Measurements from ENCODE around the gene GID8. TPM values are rescaled to one million over a fixed set of nuclear protein-coding genes. Genes with fewer than 3 reads are reported as not detected.

Gene GID8
- total and polyA plus RNA-seq, 2 experiments from 2014 or later = 41.8 to 106 TPM

DNA sequence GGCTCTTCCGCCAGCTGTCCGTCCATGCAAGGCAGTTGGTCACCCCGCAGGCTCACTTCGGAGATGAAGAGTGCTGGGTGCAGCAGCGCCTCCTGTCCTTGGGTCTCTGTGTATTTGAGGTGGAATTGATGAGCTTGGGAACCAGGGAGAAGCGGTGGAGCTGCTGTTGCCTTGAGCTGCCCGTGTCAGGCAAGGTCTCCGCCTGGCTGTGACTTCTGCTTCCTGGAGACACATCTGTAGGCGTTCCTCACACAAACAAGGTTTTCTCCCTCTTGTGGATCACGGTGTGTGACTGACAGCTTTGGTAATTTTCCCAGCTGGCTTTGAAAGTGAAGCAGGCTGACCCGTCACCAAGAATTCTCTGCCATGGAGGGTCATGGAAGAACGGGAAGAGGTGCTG is 12.0 kb downstream of the GID8 start:
- Mint-ChIP-seq H3K27ac (peak overlapping the region; percentile 73; the same call in 1 of the 2 replicates), H3K36me3 (ENCODE audit: low read depth) (peaks cover 57% of the 10 kb centered on the region)

DNA sequence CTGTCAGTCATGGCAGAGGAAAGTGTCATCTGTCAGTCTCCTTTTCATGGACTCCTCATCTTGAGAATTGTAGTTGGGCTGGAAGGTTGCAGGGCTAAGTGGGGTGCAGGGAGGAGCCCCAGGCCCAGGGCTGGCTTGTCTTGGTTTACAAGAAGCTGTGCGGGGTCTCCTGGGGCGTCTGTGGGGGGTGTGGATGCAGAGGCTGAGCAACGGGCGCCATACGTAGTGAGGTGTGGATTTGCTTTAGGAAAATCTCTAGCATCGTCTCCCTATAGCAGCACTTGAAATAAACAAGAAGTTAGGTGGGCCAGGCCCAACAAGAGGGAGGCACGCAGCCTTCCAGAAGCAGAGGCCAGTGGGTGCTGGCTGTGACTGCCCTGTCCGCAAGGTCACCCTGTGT is 12.8 kb downstream of the GID8 start:
- DNase-seq (ENCODE audit: low spot score) (no peak), ATAC-seq (no peak)
- H3K27ac ChIP-seq (ENCODE audit: low read depth) = no peak overlapping the region
- H2AFZ ChIP-seq = no peak overlapping the region
- H3K36me3 Mint-ChIP-seq (ENCODE audit: low read depth) = peaks cover 50% of the 10 kb centered on the region
- H3K27me3 Mint-ChIP-seq (ENCODE audit: insufficient read depth, low read depth, poor library complexity) = peaks cover 14% of the 10 kb centered on the region
- no peak overlapping the region for H3K4me2 ChIP-seq
- H3K79me2 ChIP-seq (replicated peaks; ENCODE audit: insufficient read depth) = peaks cover 58% of the 10 kb centered on the region
- H3K4me3 Mint-ChIP-seq = no peak overlapping the region
- peaks cover 29% of the 10 kb centered on the region for H3K36me3 ChIP-seq (ENCODE audit: insufficient read depth)
- H4K20me1 ChIP-seq (replicated peaks; ENCODE audit: insufficient read depth) = peaks cover 38% of the 10 kb centered on the region
- H3K4me1 ChIP-seq (ENCODE audit: insufficient read depth) = peaks cover 19% of the 10 kb centered on the region
- no peaks in the 10 kb centered on the region for H3K9me3 Mint-ChIP-seq
- no peak overlapping the region for H3K4me3 ChIP-seq
- peaks cover 16% of the 10 kb centered on the region for H3K4me1 Mint-ChIP-seq
- no peaks in the 10 kb centered on the region for H3K9me2 ChIP-seq (ENCODE audit: insufficient read depth)
- peaks cover 24% of the 10 kb centered on the region; the same call in 1 of the 2 replicates for H3F3A ChIP-seq (replicated peaks; ENCODE audit: low read depth)
- H3K27me3 ChIP-seq (ENCODE audit: insufficient read depth) = no peaks in the 10 kb centered on the region
- no peak overlapping the region for H3K27ac Mint-ChIP-seq
- TF ChIP-seq EZH2 (IDR thresholded peaks at IDR 0.05; ENCODE audit: low read depth, unreplicated experiment) (no peak), STAT1 (IDR thresholded peaks at IDR 0.05; ENCODE audit: unreplicated experiment) (no peak), JUNB (IDR thresholded peaks at IDR 0.05; ENCODE audit: unreplicated experiment) (no peak), EZH2phosphoT487 (IDR thresholded peaks at IDR 0.05; ENCODE audit: unreplicated experiment) (no peak), CREB1 (CRISPR knock-in tag; IDR thresholded peaks at IDR 0.05; ENCODE audit: low read depth) (no peak), ZNF331 (CRISPR knock-in tag; IDR thresholded peaks at IDR 0.05; ENCODE audit: low read depth) (no peak), POLR2AphosphoS5 (IDR thresholded peaks at IDR 0.05; ENCODE audit: low read depth) (no peak)
- TF ChIP-seq, protein P1, sequence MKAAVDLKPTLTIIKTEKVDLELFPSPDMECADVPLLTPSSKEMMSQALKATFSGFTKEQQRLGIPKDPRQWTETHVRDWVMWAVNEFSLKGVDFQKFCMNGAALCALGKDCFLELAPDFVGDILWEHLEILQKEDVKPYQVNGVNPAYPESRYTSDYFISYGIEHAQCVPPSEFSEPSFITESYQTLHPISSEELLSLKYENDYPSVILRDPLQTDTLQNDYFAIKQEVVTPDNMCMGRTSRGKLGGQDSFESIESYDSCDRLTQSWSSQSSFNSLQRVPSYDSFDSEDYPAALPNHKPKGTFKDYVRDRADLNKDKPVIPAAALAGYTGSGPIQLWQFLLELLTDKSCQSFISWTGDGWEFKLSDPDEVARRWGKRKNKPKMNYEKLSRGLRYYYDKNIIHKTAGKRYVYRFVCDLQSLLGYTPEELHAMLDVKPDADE (IDR thresholded peaks at IDR 0.05) = no peak
- TF ChIP-seq, protein P2, sequence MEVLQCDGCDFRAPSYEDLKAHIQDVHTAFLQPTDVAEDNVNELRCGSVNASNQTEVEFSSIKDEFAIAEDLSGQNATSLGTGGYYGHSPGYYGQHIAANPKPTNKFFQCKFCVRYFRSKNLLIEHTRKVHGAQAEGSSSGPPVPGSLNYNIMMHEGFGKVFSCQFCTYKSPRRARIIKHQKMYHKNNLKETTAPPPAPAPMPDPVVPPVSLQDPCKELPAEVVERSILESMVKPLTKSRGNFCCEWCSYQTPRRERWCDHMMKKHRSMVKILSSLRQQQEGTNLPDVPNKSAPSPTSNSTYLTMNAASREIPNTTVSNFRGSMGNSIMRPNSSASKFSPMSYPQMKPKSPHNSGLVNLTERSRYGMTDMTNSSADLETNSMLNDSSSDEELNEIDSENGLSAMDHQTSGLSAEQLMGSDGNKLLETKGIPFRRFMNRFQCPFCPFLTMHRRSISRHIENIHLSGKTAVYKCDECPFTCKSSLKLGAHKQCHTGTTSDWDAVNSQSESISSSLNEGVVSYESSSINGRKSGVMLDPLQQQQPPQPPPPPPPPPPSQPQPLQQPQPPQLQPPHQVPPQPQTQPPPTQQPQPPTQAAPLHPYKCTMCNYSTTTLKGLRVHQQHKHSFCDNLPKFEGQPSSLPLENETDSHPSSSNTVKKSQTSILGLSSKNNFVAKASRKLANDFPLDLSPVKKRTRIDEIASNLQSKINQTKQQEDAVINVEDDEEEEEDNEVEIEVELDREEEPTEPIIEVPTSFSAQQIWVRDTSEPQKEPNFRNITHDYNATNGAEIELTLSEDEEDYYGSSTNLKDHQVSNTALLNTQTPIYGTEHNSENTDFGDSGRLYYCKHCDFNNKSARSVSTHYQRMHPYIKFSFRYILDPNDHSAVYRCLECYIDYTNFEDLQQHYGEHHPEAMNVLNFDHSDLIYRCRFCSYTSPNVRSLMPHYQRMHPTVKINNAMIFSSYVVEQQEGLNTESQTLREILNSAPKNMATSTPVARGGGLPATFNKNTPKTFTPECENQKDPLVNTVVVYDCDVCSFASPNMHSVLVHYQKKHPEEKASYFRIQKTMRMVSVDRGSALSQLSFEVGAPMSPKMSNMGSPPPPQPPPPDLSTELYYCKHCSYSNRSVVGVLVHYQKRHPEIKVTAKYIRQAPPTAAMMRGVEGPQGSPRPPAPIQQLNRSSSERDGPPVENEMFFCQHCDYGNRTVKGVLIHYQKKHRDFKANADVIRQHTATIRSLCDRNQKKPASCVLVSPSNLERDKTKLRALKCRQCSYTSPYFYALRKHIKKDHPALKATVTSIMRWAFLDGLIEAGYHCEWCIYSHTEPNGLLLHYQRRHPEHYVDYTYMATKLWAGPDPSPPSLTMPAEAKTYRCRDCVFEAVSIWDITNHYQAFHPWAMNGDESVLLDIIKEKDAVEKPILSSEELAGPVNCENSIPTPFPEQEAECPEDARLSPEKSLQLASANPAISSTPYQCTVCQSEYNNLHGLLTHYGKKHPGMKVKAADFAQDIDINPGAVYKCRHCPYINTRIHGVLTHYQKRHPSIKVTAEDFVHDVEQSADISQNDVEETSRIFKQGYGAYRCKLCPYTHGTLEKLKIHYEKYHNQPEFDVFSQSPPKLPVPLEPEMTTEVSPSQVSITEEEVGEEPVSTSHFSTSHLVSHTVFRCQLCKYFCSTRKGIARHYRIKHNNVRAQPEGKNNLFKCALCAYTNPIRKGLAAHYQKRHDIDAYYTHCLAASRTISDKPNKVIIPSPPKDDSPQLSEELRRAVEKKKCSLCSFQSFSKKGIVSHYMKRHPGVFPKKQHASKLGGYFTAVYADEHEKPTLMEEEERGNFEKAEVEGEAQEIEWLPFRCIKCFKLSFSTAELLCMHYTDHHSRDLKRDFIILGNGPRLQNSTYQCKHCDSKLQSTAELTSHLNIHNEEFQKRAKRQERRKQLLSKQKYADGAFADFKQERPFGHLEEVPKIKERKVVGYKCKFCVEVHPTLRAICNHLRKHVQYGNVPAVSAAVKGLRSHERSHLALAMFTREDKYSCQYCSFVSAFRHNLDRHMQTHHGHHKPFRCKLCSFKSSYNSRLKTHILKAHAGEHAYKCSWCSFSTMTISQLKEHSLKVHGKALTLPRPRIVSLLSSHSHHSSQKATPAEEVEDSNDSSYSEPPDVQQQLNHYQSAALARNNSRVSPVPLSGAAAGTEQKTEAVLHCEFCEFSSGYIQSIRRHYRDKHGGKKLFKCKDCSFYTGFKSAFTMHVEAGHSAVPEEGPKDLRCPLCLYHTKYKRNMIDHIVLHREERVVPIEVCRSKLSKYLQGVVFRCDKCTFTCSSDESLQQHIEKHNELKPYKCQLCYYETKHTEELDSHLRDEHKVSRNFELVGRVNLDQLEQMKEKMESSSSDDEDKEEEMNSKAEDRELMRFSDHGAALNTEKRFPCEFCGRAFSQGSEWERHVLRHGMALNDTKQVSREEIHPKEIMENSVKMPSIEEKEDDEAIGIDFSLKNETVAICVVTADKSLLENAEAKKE (CRISPR knock-in tag; IDR thresholded peaks at IDR 0.05) = no peak

More for the DNA sequence above, 12.0 kb downstream of the GID8 start:
- no peak overlapping the region; the same call in 2 of the 3 replicates for H3K4me3 Mint-ChIP-seq
- H3K4me1 Mint-ChIP-seq = peaks cover 16% of the 10 kb centered on the region
- no peak overlapping the region for H3K4me3 ChIP-seq
- H3K4me1 ChIP-seq (ENCODE audit: insufficient read depth) = peaks cover 19% of the 10 kb centered on the region
- DNase-seq (ENCODE audit: low spot score) (peak; percentile 44), ATAC-seq (no peak)
- H3K27ac ChIP-seq (ENCODE audit: low read depth) = no peak overlapping the region; the same call in 1 of the 2 replicates
- peaks cover 34% of the 10 kb centered on the region for H3K36me3 ChIP-seq (ENCODE audit: insufficient read depth)
- H3K27me3 Mint-ChIP-seq (ENCODE audit: insufficient read depth, low read depth, poor library complexity) = peaks cover 14% of the 10 kb centered on the region
- peaks cover 44% of the 10 kb centered on the region for H4K20me1 ChIP-seq (replicated peaks; ENCODE audit: insufficient read depth)
- no peak overlapping the region for H2AFZ ChIP-seq
- peaks cover 58% of the 10 kb centered on the region for H3K79me2 ChIP-seq (replicated peaks; ENCODE audit: insufficient read depth)
- H3F3A ChIP-seq (replicated peaks; ENCODE audit: low read depth) = peaks cover 24% of the 10 kb centered on the region; the same call in 1 of the 2 replicates
- H3K4me2 ChIP-seq = no peak overlapping the region
- H3K9me3 Mint-ChIP-seq = no peaks in the 10 kb centered on the region
- TF ChIP-seq EZH2phosphoT487 (IDR thresholded peaks at IDR 0.05; ENCODE audit: unreplicated experiment) = no peak
- TF ChIP-seq, protein P3, sequence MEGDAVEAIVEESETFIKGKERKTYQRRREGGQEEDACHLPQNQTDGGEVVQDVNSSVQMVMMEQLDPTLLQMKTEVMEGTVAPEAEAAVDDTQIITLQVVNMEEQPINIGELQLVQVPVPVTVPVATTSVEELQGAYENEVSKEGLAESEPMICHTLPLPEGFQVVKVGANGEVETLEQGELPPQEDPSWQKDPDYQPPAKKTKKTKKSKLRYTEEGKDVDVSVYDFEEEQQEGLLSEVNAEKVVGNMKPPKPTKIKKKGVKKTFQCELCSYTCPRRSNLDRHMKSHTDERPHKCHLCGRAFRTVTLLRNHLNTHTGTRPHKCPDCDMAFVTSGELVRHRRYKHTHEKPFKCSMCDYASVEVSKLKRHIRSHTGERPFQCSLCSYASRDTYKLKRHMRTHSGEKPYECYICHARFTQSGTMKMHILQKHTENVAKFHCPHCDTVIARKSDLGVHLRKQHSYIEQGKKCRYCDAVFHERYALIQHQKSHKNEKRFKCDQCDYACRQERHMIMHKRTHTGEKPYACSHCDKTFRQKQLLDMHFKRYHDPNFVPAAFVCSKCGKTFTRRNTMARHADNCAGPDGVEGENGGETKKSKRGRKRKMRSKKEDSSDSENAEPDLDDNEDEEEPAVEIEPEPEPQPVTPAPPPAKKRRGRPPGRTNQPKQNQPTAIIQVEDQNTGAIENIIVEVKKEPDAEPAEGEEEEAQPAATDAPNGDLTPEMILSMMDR (conservative IDR thresholded peaks at IDR 0.05; ENCODE audit: low read depth in 2 of 2) = peak in 1 of 2 experiments; percentile 59; a peak in 2 of 4 replicates
- no peaks in the 10 kb centered on the region for H3K9me2 ChIP-seq (ENCODE audit: insufficient read depth)
- no peaks in the 10 kb centered on the region for H3K27me3 ChIP-seq (ENCODE audit: insufficient read depth)

Data from GM23338 (cell line).